Fibroblast of gingiva (primary cell): Measurements from ENCODE around the gene MAGEA9.
"Not testable (repeated sequence)": the region's sequence is repeated elsewhere in the genome, so short reads cannot be mapped to it uniquely, and the experiment has no call there.

Experiments used
- DNase-seq: peaks from one replicate; pipeline ENCODE4 v3.0.0-alpha.2; 2011; ENCODE audit warnings: low read depth

Gene MAGEA9

GRCh38 chrX:149781727-149782126 lies at the start of gene MAGEA9:
TSS of gene MAGEA9 (plus strand) at chrX:149781930. CDS start at chrX:149786211, 4,281 bp downstream.
- not testable (repeated sequence) for DNase-seq

- DNase-seq, result not testable (repeated sequence)
Observed at GRCh38 chrX:149742269-149742668, 39.5 kb upstream of the MAGEA9 start.

- not testable (repeated sequence) for DNase-seq
Observed at GRCh38 chrX:149746390-149747007, 35.2 kb upstream of the MAGEA9 start.

DNA sequence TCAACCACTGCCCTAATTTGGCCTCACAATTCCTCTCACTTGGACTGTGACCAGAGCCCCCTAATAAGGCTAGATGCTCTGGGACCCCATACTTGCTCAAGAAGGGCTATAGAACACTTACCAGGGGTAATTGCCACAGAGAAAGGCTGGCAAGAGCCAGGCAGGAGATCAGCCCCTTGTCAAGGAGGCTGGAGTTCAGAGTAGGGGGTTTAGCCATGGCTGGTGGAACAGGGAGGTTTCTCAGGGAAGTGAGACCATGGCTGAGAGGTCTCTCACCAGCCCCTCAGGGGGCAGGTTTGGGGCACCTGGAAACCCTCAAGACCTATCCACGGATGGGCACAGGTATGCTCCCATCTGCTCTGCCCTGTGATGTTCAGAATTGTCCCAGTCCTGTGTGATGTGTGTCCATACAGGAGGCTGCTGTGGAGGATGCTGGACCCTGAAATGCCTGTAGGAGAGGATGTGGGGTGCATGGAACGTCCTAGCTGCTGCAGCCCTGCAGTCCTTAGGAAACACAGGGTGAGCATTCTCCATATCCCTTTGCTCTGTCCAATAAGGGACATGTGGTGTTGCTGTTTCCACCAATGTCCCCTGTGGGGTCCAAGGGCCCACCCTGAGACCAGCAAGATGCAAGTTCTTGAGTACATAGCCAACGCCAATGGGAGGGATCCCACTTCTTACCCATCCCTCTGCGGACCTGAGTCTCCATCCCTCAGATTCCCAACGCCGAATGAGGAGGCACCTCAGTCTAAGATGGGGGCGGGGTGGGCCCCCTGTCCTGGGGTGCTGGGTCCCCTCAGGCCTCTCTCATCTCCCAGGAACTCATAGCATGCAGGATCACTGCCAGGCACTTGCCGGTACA lies 24.3 kb upstream of the MAGEA9 start:
- no peak for DNase-seq

DNA sequence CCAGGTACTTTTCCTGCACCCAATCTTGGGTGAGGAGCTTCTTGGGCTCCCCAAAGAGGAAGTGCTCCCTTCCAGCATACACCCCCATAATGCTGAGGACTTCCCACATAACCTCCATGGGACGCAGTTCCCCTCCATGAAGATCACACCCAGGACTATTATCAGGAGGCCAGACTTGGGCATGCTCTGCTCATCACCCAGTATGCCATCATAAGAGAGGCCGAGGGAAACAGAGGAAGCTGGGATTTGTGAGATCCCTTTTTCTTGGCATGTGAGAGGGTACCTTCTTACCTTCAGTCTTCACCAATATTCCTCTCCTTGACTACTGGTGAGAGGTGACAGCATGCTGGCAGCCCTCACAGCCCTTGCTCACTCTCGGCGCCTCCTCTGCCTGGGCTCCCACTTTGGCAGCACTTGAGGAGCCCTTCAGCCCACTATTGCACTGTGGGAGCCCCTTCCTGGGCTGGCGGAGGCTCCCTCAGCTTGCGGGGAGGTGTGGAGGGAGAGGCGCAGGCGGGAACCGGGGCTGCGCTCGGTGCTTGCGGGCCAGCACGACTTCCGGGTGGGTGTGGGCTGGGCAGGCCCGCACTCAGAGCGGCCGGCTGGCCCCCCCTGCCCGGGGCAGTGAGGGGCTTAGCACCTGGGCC lies 23.5 kb upstream of the MAGEA9 start:
- DNase-seq, result no peak

DNA sequence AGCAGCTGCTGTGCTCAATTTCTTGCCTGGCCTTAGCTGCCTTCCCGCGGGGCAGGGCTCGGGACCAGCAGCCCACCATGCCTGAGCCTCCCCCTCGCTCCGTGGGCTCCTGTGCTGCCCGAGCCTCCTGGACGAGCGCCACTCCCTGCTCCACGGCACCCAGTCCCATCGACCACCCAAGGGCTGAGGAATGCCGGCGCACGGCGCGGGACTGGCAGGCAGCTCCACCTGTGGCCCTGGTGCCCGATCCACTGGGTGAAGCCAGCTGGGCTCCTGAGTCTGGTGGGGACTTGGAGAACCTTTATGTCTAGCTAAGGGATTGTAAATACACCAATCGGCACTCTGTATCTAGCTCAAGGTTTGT lies 23.0 kb upstream of the MAGEA9 start:
- DNase-seq, result not testable (repeated sequence)

DNA sequence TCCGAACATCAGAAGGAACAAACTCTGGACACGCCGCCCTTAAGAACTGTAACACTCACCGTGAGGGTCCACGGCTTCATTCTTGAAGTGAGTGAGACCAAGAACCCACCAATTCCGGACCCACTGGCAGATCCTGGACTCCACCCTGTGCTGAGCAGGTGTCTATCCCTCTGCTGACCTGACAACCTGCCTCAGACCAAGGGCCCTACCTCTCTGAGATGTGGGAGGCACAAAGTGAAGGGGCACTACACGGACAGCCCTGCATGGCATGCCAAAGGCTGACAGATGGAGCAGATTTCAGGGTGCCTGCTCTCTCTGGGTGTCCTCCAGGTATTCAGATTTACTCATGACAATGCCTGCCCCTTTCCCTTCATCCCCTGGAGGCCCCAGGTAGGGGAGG lies 21.9 kb upstream of the MAGEA9 start:
- DNase-seq, result no peak

DNA sequence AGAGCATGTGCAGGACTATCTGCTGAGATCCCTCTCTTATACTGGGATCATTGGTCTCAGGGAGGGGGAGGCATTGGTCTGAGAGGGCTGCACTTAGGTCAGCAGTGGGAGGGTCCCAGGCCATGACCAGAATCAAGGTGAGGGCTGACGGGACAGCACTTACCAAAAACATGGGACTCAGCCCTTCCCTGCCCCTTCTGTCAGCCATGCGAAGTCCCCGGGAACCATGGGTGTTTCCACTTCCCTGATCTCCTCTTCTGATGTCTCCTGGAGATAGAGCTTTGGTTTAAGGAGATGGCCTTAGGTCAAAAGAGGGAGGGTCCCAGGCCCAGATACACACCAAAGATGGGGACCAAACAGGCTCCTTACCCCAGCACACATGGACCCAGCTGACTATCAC lies 20.8 kb upstream of the MAGEA9 start:
- DNase-seq, result no peak

DNA sequence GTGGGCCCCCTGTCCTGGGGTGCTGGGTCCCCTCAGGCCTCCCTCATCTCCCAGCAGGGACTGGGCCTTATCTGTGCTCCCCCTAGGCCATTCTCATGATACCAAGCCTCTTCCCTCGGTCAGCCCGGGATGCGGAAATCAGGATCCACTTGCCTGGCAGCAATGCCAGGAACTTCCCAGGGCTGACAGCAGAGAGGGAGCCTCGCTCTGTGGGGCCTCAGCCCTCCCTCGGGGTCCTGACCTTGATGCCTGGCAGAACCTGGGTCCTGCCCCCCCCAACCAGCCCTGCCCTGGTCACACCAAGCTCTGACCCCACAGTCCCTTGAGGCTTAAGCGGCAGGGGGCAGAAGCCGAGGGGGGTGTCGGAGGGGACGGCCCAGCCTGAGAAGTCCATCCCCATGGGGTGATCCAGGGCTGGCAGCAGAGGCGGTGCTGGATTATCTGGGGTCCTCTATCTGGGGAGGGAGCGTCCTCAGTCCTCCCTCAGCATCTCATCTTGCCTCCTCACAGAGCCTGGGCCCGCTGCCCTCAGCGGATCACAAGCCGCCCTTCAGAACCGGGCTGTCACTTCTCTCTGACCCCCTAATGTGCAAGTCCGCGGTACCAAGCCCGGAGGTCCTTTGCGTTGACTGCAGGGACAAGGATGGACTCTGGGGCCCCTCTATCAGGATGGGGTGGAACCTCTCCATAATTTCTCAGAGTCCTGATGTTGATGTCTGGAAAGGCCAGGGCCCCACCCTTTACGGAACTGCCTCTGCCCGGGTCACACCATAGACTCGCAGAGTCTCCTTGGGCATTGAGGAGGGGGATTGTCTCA lies 19.7 kb upstream of the MAGEA9 start:
- DNase-seq, result not testable (repeated sequence)

- no peak for DNase-seq
Observed at GRCh38 chrX:149762696-149763614, 18.8 kb upstream of the MAGEA9 start.

DNA sequence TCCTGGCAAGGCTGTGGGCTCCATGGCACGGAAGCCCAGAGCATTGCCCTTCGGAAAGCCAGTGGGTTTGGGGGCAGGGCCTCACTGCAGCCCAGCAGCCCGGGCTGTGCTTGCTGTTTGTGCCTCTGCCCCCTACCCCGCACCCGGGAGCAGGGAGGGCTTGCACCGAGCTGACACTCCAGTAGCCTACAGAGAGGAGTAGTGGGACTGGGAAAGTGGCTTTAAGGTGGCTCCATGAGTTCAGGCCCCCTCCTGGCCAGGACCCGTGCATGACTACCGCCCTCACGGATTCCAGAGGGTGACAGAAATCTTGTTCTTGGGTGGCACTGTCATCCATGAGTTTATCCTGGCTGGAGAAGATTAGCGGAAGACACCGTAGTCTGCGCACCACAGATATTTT lies 11.4 kb upstream of the MAGEA9 start:
- not testable (repeated sequence) for DNase-seq

DNA sequence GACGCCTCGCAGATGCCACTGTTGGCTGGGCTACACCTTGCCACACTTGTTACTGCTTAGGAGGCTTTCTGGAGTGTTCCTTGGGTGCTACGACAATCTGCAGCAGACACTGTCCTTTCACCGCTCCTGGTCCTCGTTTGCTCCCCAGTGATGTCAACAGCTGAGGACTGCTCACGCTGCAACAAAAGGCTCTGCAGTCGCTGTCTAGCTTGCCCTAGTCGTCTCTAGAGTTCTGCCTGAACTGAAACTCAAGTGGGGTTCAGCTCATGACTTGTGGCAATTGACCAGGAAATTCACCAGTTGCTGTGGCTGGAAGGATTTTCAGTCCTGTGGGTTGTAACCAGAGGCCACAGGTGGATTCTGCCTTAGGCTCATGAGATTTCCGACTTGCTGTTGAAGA lies 8.7 kb upstream of the MAGEA9 start:
- DNase-seq, result not testable (repeated sequence)

DNA sequence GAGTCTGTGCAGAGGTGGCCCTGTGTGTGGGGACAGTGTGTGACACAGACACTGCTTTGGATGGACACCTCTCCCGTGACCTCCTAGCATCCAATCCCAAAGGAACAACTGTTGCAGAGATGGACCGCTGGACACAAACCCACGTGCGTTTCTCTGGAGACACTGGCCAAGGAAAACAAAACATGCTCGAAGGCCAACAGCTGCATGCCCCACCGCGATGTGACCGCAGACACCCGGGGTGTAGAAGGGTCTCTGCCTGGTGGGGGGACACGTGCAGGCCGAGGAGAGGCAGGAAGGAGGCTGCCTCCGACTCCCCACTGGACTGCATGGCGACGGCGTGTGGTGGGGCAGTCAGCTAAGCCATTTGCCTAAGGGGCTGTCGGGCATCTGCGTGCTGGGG lies 8.0 kb upstream of the MAGEA9 start, which contains the start of gene HSFX1:
TSS of gene HSFX1 (plus strand) at position 301 of the 400 bp plus-strand sequence. CDS start 614 bp downstream, outside the sequence.
- not testable (repeated sequence) for DNase-seq

- not testable (repeated sequence) for DNase-seq
Observed at GRCh38 chrX:149777999-149778398, 3.7 kb upstream of the MAGEA9 start.

GRCh38 chrX:149795531-149795930 lies 13.8 kb downstream of the MAGEA9 start:
- DNase-seq, result not testable (repeated sequence)

- no peak for DNase-seq
Observed at GRCh38 chrX:149799095-149799714, 17.5 kb downstream of the MAGEA9 start.

DNA sequence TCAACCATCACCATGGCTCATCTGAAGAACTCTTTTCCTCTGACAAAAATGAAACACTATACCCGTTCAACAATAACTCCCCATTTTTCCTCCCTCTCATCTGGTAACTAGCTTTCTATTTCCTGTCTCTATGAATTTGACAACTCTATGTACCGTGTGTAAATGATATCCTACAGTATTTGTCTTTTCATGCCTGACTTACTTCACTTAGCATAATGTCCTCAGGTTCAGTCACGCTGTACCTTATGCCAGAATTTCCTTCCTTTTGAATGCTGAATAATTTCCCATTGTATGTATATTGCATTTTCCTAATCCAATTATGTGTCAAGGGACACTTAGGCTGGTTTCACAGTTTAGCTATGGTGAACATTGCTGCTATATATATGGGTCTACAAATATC lies 18.2 kb downstream of the MAGEA9 start:
- no peak for DNase-seq

DNA sequence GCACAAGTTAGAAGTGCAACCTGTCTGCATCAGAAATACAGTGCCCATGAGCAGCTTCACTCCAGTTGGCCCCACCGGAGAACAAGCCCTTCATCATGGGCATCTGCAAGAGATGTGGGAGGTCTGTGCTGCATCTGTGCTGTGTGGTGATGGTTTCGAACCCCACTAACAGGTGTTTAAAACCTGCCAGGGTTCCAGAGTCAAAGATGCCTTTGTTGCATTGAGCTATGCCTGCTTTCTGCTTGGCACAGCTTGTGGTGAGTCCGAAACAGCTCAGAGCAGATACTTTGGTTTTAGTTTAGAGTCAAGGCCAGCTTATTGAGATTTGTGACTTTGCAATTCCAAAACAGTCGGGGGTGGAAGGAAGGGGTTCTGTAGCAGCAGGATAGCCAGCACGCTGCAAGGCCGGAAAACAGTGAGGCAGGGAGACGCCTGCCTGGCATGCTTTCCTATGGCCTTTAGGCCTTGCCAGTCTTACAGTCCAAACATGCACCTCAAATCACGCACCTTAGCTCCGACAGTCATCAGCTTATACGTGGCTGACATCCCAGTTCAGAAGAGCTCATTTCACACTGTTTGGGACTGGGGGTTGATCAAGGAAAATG lies 21.8 kb downstream of the MAGEA9 start:
- DNase-seq, result no peak

GRCh38 chrX:149804102-149804501 lies 22.4 kb downstream of the MAGEA9 start:
- DNase-seq, result no peak
